ENCODE data around the gene UBAP1.
"Not testable (repeated sequence)": the region's sequence is repeated elsewhere in the genome, so short reads cannot be mapped to it uniquely, and the experiment has no call there.

UBAP1 gene

GRCh38 chr9:34230556-34230955, 51.7 kb downstream of the UBAP1 start:
- DNase-seq = no peak

- no peak for DNase-seq
Observed at GRCh38 chr9:34232201-34232600, 53.4 kb downstream of the UBAP1 start.

- no peak for DNase-seq
Observed at GRCh38 chr9:34233672-34234071, 54.8 kb downstream of the UBAP1 start.

GRCh38 chr9:34237836-34238235, 59.0 kb downstream of the UBAP1 start:
- no peak for DNase-seq

- DNase-seq = no peak
Observed at GRCh38 chr9:34240006-34240405, 61.2 kb downstream of the UBAP1 start.

- DNase-seq = no peak
Observed at GRCh38 chr9:34242830-34243229, 64.0 kb downstream of the UBAP1 start.

GRCh38 chr9:34245212-34245611, 66.4 kb downstream of the UBAP1 start:
- DNase-seq = not testable (repeated sequence)

- DNase-seq = no peak
Observed at GRCh38 chr9:34246453-34246852, 67.6 kb downstream of the UBAP1 start.

- DNase-seq = not testable (repeated sequence)
Observed at GRCh38 chr9:34247782-34248181, 68.9 kb downstream of the UBAP1 start.

- no peak for DNase-seq
Observed at GRCh38 chr9:34249274-34249673, 70.4 kb downstream of the UBAP1 start.

GRCh38 chr9:34250721-34251120, 71.9 kb downstream of the UBAP1 start:
- DNase-seq = no peak

GRCh38 chr9:34252016-34252415, 73.2 kb downstream of the UBAP1 start:
- no peak for DNase-seq

- peak; percentile 37 for DNase-seq
Observed at GRCh38 chr9:34252670-34253459, 74.0 kb downstream of the UBAP1 start.

GRCh38 chr9:34253460-34253837, 74.6 kb downstream of the UBAP1 start:
- DNase-seq = no peak

GRCh38 chr9:34254141-34254913, 75.5 kb downstream of the UBAP1 start:
- no peak for DNase-seq

- DNase-seq = no peak
Observed at GRCh38 chr9:34254966-34255825, 76.4 kb downstream of the UBAP1 start.

GRCh38 chr9:34256104-34256503, 77.3 kb downstream of the UBAP1 start:
- DNase-seq = no peak

GRCh38 chr9:34256987-34257585, 78.2 kb downstream of the UBAP1 start:
- no peak for DNase-seq

GRCh38 chr9:34259315-34259714, 80.5 kb downstream of the UBAP1 start:
- no peak for DNase-seq

GRCh38 chr9:34262971-34263370, 84.1 kb downstream of the UBAP1 start:
- DNase-seq = no peak

GRCh38 chr9:34267660-34268059, 88.8 kb downstream of the UBAP1 start:
- no peak for DNase-seq

GRCh38 chr9:34271265-34272006, 92.6 kb downstream of the UBAP1 start:
- no peak for DNase-seq
